ENCODE results near the gene POTEF.
"Not testable (repeated sequence)": the region's sequence is repeated elsewhere in the genome, so short reads cannot be mapped to it uniquely, and the experiment has no call there.

The POTEF gene

DNA sequence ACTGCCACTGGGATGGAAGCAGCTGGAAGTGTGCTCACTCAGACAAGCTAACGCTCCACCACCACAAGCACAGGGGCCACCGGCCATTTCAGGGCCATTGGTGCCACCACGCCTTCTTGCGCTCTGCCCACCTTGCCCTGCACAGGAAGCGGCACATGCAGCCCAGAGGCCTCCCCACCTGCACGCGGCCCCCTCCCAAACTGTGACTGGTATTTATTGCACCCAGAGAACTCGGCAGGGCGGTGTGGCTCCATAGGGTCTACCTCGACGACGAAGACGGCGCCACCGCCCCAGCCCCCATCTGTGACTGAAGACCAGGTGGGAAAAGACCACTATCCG, 90.8 kb downstream of the POTEF start:
- H3F3A ChIP-seq (ENCODE audit: insufficient read depth, low read length); H3K36me3 ChIP-seq (replicated peaks; ENCODE audit: insufficient read depth, low read length); H4K20me1 ChIP-seq (ENCODE audit: insufficient read depth, low read length); H3K9me2 ChIP-seq (replicated peaks; ENCODE audit: insufficient read depth, low read length); H2AFZ ChIP-seq (ENCODE audit: low read length); H3K27me3 ChIP-seq (replicated peaks; ENCODE audit: insufficient read depth, low read length); H3K9me3 ChIP-seq (replicated peaks; ENCODE audit: insufficient read depth, low read length); H3K4me3 ChIP-seq (ENCODE audit: low read length); H3K4me2 ChIP-seq (ENCODE audit: low read depth, low read length); H3K9ac ChIP-seq (ENCODE audit: low read length); H3K79me2 ChIP-seq (ENCODE audit: low read length); H3K27ac ChIP-seq (ENCODE audit: low read length); DNase-seq; H3K4me1 ChIP-seq (ENCODE audit: low read length): not testable (repeated sequence)

- H3K4me3 ChIP-seq (ENCODE audit: low read length); H2AFZ ChIP-seq (ENCODE audit: low read length); H3F3A ChIP-seq (ENCODE audit: insufficient read depth, low read length); H3K79me2 ChIP-seq (ENCODE audit: low read length); H3K4me1 ChIP-seq (ENCODE audit: low read length); H4K20me1 ChIP-seq (ENCODE audit: insufficient read depth, low read length); H3K9ac ChIP-seq (ENCODE audit: low read length); H3K27ac ChIP-seq (ENCODE audit: low read length); H3K27me3 ChIP-seq (replicated peaks; ENCODE audit: insufficient read depth, low read length); H3K9me3 ChIP-seq (replicated peaks; ENCODE audit: insufficient read depth, low read length); H3K4me2 ChIP-seq (ENCODE audit: low read depth, low read length); H3K36me3 ChIP-seq (replicated peaks; ENCODE audit: insufficient read depth, low read length); H3K9me2 ChIP-seq (replicated peaks; ENCODE audit: insufficient read depth, low read length): not testable (repeated sequence)
- DNase-seq: peak; percentile 25
- TF ChIP-seq, protein P1, sequence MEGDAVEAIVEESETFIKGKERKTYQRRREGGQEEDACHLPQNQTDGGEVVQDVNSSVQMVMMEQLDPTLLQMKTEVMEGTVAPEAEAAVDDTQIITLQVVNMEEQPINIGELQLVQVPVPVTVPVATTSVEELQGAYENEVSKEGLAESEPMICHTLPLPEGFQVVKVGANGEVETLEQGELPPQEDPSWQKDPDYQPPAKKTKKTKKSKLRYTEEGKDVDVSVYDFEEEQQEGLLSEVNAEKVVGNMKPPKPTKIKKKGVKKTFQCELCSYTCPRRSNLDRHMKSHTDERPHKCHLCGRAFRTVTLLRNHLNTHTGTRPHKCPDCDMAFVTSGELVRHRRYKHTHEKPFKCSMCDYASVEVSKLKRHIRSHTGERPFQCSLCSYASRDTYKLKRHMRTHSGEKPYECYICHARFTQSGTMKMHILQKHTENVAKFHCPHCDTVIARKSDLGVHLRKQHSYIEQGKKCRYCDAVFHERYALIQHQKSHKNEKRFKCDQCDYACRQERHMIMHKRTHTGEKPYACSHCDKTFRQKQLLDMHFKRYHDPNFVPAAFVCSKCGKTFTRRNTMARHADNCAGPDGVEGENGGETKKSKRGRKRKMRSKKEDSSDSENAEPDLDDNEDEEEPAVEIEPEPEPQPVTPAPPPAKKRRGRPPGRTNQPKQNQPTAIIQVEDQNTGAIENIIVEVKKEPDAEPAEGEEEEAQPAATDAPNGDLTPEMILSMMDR (IDR thresholded peaks at IDR 0.05; ENCODE audit: low read length): peak; percentile 9; the same call in 1 of the 2 replicates
Measured at GRCh38 chr2:130025931-130026330, 103.1 kb downstream of the POTEF start.

All from MM.1S (cell line).